HS-5 (cell line): ENCODE data around the gene DDIAS.
"Not testable (repeated sequence)": the region's sequence is repeated elsewhere in the genome, so short reads cannot be mapped to it uniquely, and the experiment has no call there.

Experiments used
- DNase-seq: peaks from one replicate; pipeline ENCODE4 v3.0.0-alpha.2; 2012; ENCODE audit warnings: low read depth

Gene DDIAS

GRCh38 chr11:82901165-82901921 is at the start of gene DDIAS:
Gene DDIAS (plus strand): TSS chr11:82901736. CDS start chr11:82914739, 13,003 bp downstream.
- peak; percentile 94 for DNase-seq

- DNase-seq, result no peak
Observed at GRCh38 chr11:82854242-82854641, 47.3 kb upstream of the DDIAS start.

- not testable (repeated sequence) for DNase-seq
Observed at GRCh38 chr11:82854916-82855315, 46.6 kb upstream of the DDIAS start.

- DNase-seq, result no peak
Observed at GRCh38 chr11:82855616-82856015, 45.9 kb upstream of the DDIAS start.

- no peak for DNase-seq
Observed at GRCh38 chr11:82857145-82857544, 44.4 kb upstream of the DDIAS start.

GRCh38 chr11:82858133-82858532 is 43.4 kb upstream of the DDIAS start:
- no peak for DNase-seq

- DNase-seq, result peak; percentile 87
Observed at GRCh38 chr11:82858556-82859091, 42.9 kb upstream of the DDIAS start.

GRCh38 chr11:82859750-82860149 is 41.8 kb upstream of the DDIAS start:
- DNase-seq, result no peak

- DNase-seq, result no peak
Observed at GRCh38 chr11:82862379-82862778, 39.2 kb upstream of the DDIAS start.

GRCh38 chr11:82863209-82863608 is 38.3 kb upstream of the DDIAS start:
- no peak for DNase-seq

- no peak for DNase-seq
Observed at GRCh38 chr11:82864268-82864667, 37.3 kb upstream of the DDIAS start.

- DNase-seq, result no peak
Observed at GRCh38 chr11:82865841-82866240, 35.7 kb upstream of the DDIAS start.

GRCh38 chr11:82867495-82868082 is 33.9 kb upstream of the DDIAS start:
- no peak for DNase-seq

GRCh38 chr11:82869657-82870056 is 31.9 kb upstream of the DDIAS start:
- DNase-seq, result no peak

- DNase-seq, result no peak
Observed at GRCh38 chr11:82871646-82872045, 29.9 kb upstream of the DDIAS start.

- no peak for DNase-seq
Observed at GRCh38 chr11:82872377-82873150, 29.0 kb upstream of the DDIAS start.

- no peak for DNase-seq
Observed at GRCh38 chr11:82873919-82874333, 27.6 kb upstream of the DDIAS start.

- DNase-seq, result no peak
Observed at GRCh38 chr11:82874646-82875523, 26.7 kb upstream of the DDIAS start.

- no peak for DNase-seq
Observed at GRCh38 chr11:82883853-82884252, 17.7 kb upstream of the DDIAS start.

- no peak for DNase-seq
Observed at GRCh38 chr11:82889133-82890001, 12.2 kb upstream of the DDIAS start.

GRCh38 chr11:82890002-82890341 is 11.6 kb upstream of the DDIAS start:
- no peak for DNase-seq
